Fibroblast of lung (primary cell): Measurements from ENCODE around the gene ZSWIM1. TPM values are rescaled to one million over a fixed set of nuclear protein-coding genes. Genes with fewer than 3 reads are reported as not detected.

Source experiments
- DNase-seq, 2 donors: peaks; one replicate each; pipeline versions ENCODE4 v3.0.0 to v3.0.0-alpha.2; 2010; ENCODE audit warnings: low read depth in 2 of 2
- H2AFZ ChIP-seq: 2 replicates; pipeline ENCODE4 v1.5.1; 2012; ENCODE audit warnings: low read length, control low read depth, inconsistent platforms
- H3K27ac ChIP-seq: 2 replicates; pipeline ENCODE4 v1.5.1; 2011; ENCODE audit warnings: low read length, control low read depth; ENCODE audit not compliant: insufficient read depth
- H3K27me3 ChIP-seq: 2 replicates; pipeline ENCODE4 v1.5.1; 2011; ENCODE audit warnings: mild to moderate bottlenecking, low read length; ENCODE audit not compliant: control insufficient read depth, insufficient read depth
- H3K36me3 ChIP-seq: 2 replicates; pipeline ENCODE4 v1.5.1; 2011; ENCODE audit warnings: low read length; ENCODE audit not compliant: control insufficient read depth, insufficient read depth
- H3K4me1 ChIP-seq: 2 replicates; pipeline ENCODE4 v1.5.1; 2011; ENCODE audit warnings: low read length; ENCODE audit not compliant: control insufficient read depth, insufficient read depth; ENCODE audit errors: extremely low read depth
- H3K4me2 ChIP-seq: 2 replicates; pipeline ENCODE4 v1.5.1; 2011; ENCODE audit warnings: low read length, control low read depth; ENCODE audit not compliant: insufficient read depth; ENCODE audit errors: extremely low read depth
- H3K4me3 ChIP-seq, 4 experiments: fragments of 200-600 bp in 1 of 4; sonication (generic) in 1 of 4; replicated peaks in 1 of 4; 2 replicates each; pipeline ENCODE4 v1.5.1; 2011 to 2016; ENCODE audit warnings: low read length in 4 of 4, low read depth in 3 of 4, mild to moderate bottlenecking in 3 of 4, control low read depth in 2 of 4, inconsistent platforms in 1 of 4, mixed read lengths in 1 of 4; ENCODE audit not compliant: insufficient read depth in 1 of 4; ENCODE audit errors: control extremely low read depth in 1 of 4
- H3K79me2 ChIP-seq: 2 replicates; pipeline ENCODE4 v1.5.1; 2012; ENCODE audit warnings: mild to moderate bottlenecking, low read length, inconsistent platforms; ENCODE audit not compliant: control insufficient read depth, insufficient read depth
- H3K9ac ChIP-seq: 2 replicates; pipeline ENCODE4 v1.5.1; 2011; ENCODE audit warnings: mild to moderate bottlenecking, low read length, control low read depth; ENCODE audit not compliant: insufficient read depth
- H3K9me3 ChIP-seq: 2 replicates; pipeline ENCODE4 v1.5.1; 2012; ENCODE audit warnings: low read depth, low read length; ENCODE audit not compliant: control insufficient read depth, insufficient read depth
- H4K20me1 ChIP-seq: 2 replicates; pipeline ENCODE4 v1.5.1; 2011; ENCODE audit warnings: low read length; ENCODE audit not compliant: control insufficient read depth, insufficient read depth; ENCODE audit errors: extremely low read depth
- EZH2 ChIP-seq: IDR thresholded peaks from 2 replicates; pipeline ENCODE4 v1.5.1; 2012; ENCODE audit warnings: low read length, control low read depth, mild to moderate bottlenecking; ENCODE audit errors: missing control alignments
- polyA plus RNA-seq, 2 donors: library from polyadenylated mRNA; depleted of rRNA in 1 of 2; stranded (reverse) in 1 of 2; unstranded in 1 of 2; fragments of >200 nt; gene quantifications; 2 replicates each; pipeline ENCODE4 v1.2.1, GENCODE V29; 2011 to 2012; ENCODE audit warnings: missing spikeins in 1 of 2
- total RNA-seq: library from RNA; depleted of rRNA; stranded (reverse); fragments of >200 nt; gene quantifications from 2 replicates; pipeline ENCODE4 v1.2.1, GENCODE V29; 2014
- TF ChIP-seq, protein P1 (sequence below), 2 donors: IDR thresholded peaks in 1 of 2; conservative IDR thresholded peaks in 1 of 2; 1 replicate in 1 of 2; 2 replicates in 1 of 2; pipeline ENCODE4 v1.5.1; 2011 to 2012; ENCODE audit warnings: low read length in 2 of 2, control low read depth in 1 of 2, inconsistent platforms in 1 of 2, low read depth in 1 of 2, mild to moderate bottlenecking in 1 of 2

ZSWIM1 gene
- total and polyA plus RNA-seq, 2 donors (not counting 1 experiment from before 2014, with no cell fraction given): 3.4 to 4.5 TPM

DNA sequence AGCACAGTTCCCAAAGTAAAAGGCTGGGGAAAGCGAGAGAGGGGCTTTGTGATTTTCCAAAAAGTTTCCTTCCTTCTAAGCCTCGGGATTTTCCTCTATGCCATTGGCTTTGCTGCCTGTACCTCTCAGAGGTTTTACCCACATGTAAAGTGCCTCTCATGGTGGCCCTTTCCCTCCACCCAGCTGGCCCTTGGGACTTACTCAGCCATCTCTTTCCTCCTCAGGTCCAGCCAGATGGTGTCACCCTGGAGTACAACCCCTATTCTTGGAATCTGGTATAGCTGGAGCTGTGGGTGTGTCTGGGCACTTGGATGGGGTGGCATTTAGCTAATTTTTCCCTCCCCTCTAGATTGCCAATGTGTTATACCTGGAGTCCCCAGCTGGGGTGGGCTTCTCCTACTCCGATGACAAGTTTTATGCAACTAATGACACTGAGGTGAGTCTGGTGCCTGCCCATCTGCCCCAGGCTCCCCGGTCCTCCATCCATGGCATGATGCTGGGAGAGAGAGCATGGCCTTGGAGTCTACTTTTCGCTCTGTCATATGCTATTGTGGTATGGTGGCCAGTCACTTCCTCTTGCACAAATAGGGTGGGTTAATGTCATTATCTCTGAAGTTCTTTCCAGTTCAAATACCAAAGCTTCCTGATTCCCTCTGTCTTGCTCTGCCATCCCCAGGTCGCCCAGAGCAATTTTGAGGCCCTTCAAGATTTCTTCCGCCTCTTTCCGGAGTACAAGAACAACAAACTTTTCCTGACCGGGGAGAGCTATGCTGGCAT, 11.2 kb downstream of the ZSWIM1 start:
- no peaks in the 10 kb centered on the region for H4K20me1 ChIP-seq
- H3K4me1 ChIP-seq: peaks cover 8% of the 10 kb centered on the region
- no peak overlapping the region for H2AFZ ChIP-seq
- peak in 1 of 2 donors; percentile 57 for DNase-seq
- no peak overlapping the region for H3K27ac ChIP-seq
- peaks cover 22% of the 10 kb centered on the region for H3K36me3 ChIP-seq
- no peaks in the 10 kb centered on the region for H3K9me3 ChIP-seq
- no peak for TF ChIP-seq EZH2
- TF ChIP-seq, protein P1, sequence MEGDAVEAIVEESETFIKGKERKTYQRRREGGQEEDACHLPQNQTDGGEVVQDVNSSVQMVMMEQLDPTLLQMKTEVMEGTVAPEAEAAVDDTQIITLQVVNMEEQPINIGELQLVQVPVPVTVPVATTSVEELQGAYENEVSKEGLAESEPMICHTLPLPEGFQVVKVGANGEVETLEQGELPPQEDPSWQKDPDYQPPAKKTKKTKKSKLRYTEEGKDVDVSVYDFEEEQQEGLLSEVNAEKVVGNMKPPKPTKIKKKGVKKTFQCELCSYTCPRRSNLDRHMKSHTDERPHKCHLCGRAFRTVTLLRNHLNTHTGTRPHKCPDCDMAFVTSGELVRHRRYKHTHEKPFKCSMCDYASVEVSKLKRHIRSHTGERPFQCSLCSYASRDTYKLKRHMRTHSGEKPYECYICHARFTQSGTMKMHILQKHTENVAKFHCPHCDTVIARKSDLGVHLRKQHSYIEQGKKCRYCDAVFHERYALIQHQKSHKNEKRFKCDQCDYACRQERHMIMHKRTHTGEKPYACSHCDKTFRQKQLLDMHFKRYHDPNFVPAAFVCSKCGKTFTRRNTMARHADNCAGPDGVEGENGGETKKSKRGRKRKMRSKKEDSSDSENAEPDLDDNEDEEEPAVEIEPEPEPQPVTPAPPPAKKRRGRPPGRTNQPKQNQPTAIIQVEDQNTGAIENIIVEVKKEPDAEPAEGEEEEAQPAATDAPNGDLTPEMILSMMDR (conservative IDR thresholded peaks at IDR 0.05 in 1 of 2, IDR thresholded peaks at IDR 0.05 in 1 of 2; ENCODE audit: low read depth in 1 of 2, low read length in 2 of 2): peak in 1 of 2 donors; percentile 28
- peak overlapping the region; percentile 76 for H3K9ac ChIP-seq
- no peaks in the 10 kb centered on the region for H3K27me3 ChIP-seq
- peaks cover 11% of the 10 kb centered on the region for H3K79me2 ChIP-seq
- H3K4me2 ChIP-seq: peak overlapping the region; percentile 74
- H3K4me3 ChIP-seq: peak overlapping the region; percentile 77 to 97 (median 84)

- Histone ChIP-seq H2AFZ (no peak overlapping the region), H3K9me3 (no peaks in the 10 kb centered on the region), H3K4me1 (peaks cover 8% of the 10 kb centered on the region), H3K9ac (no peak overlapping the region), H3K79me2 (peaks cover 11% of the 10 kb centered on the region), H3K27me3 (no peaks in the 10 kb centered on the region), H3K36me3 (peaks cover 25% of the 10 kb centered on the region), H4K20me1 (no peaks in the 10 kb centered on the region), H3K27ac (peak overlapping the region; percentile 10), H3K4me2 (peak overlapping the region; percentile 13), H3K4me3 (peak overlapping the region in 2 of 4 experiments; percentile 77 to 91)
- no peak for DNase-seq
- no peak for TF ChIP-seq EZH2
- TF ChIP-seq, protein P1 (conservative IDR thresholded peaks at IDR 0.05 in 1 of 2, IDR thresholded peaks at IDR 0.05 in 1 of 2; ENCODE audit: low read depth in 1 of 2, low read length in 2 of 2): no peak
Measured at GRCh38 chr20:45892828-45893500, 11.9 kb downstream of the ZSWIM1 start.

DNA sequence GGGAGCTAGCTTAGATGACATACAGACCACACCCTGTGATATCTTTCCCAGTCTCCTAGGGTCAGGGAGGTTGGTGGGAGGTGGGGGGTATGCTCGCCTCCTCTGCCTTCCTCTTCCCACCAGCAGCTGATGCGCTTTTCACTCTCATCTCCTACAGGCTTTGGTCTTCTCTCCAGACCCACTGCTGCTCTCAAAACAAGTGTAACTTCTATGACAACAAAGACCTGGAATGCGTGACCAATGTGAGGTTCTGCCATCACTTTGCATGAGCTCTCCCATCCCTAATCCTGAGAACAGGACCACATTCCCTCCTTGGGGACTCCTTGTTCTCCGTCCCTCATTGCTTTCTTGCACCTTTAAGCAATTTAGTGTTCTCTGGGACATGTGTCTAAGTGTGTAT, 12.8 kb downstream of the ZSWIM1 start:
- no peaks in the 10 kb centered on the region for H4K20me1 ChIP-seq
- peaks cover 8% of the 10 kb centered on the region for H3K4me1 ChIP-seq

More for the DNA sequence above, 12.8 kb downstream of the ZSWIM1 start:
- no peak for DNase-seq
- TF ChIP-seq, protein P1 (conservative IDR thresholded peaks at IDR 0.05 in 1 of 2, IDR thresholded peaks at IDR 0.05 in 1 of 2; ENCODE audit: low read depth in 1 of 2, low read length in 2 of 2): no peak
- TF ChIP-seq EZH2: no peak
- Histone ChIP-seq H3K36me3 (peaks cover 25% of the 10 kb centered on the region), H3K27me3 (no peaks in the 10 kb centered on the region), H3K79me2 (peaks cover 11% of the 10 kb centered on the region), H3K4me2 (no peak overlapping the region), H3K9me3 (no peaks in the 10 kb centered on the region), H2AFZ (no peak overlapping the region), H3K4me3 (peak overlapping the region in 1 of 4 experiments; percentile 7), H3K27ac (no peak overlapping the region), H3K9ac (no peak overlapping the region)
